Testis (tissue), 2 donors: ENCODE data around the gene GGA1.

Source experiments
- POLR2A ChIP-seq: fragments of 450-650 bp; IDR thresholded peaks from one replicate; pipeline ENCODE4 v1.6.1; 2017; ENCODE audit warnings: antibody characterized with exemption, mild to moderate bottlenecking, moderate library complexity
- TF ChIP-seq, protein P1 (sequence below), 3 experiments: fragments of 450-650 bp in 2 of 3; fragments of 200-600 bp in 1 of 3; sonication (generic) in 1 of 3; IDR thresholded peaks; one replicate each; pipeline ENCODE4 v1.5.1; 2016 to 2019; ENCODE audit warnings: antibody characterized with exemption in 3 of 3, mild to moderate bottlenecking in 2 of 3, moderate library complexity in 1 of 3

DNA sequence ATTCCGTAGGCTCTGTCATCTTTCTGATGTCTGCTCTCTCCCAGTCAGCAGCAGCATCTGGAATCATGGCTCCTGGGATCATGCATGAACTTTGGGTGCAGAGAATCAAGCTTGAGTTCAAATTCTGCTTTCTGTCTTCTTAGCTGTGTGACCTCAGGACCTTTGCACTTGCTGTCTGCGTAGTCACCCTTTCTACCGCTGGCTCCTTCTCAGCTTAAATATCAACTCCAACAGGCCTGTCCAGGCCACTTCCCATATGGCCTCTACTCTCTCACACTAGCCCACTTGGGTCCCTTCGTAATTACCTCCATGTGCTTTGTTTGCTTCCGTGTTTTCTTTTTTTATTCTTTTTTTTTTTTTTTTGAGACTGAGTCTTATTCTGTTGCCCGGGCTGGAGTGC is 4.6 kb upstream of the GGA1 start:
- TF ChIP-seq, protein P1, sequence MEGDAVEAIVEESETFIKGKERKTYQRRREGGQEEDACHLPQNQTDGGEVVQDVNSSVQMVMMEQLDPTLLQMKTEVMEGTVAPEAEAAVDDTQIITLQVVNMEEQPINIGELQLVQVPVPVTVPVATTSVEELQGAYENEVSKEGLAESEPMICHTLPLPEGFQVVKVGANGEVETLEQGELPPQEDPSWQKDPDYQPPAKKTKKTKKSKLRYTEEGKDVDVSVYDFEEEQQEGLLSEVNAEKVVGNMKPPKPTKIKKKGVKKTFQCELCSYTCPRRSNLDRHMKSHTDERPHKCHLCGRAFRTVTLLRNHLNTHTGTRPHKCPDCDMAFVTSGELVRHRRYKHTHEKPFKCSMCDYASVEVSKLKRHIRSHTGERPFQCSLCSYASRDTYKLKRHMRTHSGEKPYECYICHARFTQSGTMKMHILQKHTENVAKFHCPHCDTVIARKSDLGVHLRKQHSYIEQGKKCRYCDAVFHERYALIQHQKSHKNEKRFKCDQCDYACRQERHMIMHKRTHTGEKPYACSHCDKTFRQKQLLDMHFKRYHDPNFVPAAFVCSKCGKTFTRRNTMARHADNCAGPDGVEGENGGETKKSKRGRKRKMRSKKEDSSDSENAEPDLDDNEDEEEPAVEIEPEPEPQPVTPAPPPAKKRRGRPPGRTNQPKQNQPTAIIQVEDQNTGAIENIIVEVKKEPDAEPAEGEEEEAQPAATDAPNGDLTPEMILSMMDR (IDR thresholded peaks at IDR 0.05), result no peak
- TF ChIP-seq POLR2A, result no peak
